GM10266 (cell line): ENCODE data around the gene FHOD3.

ENCODE experiments used
- DNase-seq: peaks from one replicate; pipeline ENCODE4 v3.0.0; 2012; ENCODE audit errors: extremely low spot score
- CTCF ChIP-seq: IDR thresholded peaks from 2 replicates; pipeline ENCODE4 v1.5.1; 2012; ENCODE audit warnings: mild to moderate bottlenecking, low read depth; ENCODE audit not compliant: control insufficient read depth, insufficient read depth; ENCODE audit errors: missing control alignments

The FHOD3 gene

GRCh38 chr18:36706134-36706881 is 408.8 kb downstream of the FHOD3 start:
- no peak for TF ChIP-seq CTCF
- no peak for DNase-seq

GRCh38 chr18:36708366-36708765 is 410.9 kb downstream of the FHOD3 start:
- DNase-seq, result no peak
- no peak for TF ChIP-seq CTCF

GRCh38 chr18:36709315-36709714 is 411.8 kb downstream of the FHOD3 start:
- DNase-seq, result no peak
- no peak for TF ChIP-seq CTCF

- TF ChIP-seq CTCF, result no peak
- no peak for DNase-seq
Observed at GRCh38 chr18:36711014-36711725, 413.7 kb downstream of the FHOD3 start.

GRCh38 chr18:36711813-36712444 is 414.4 kb downstream of the FHOD3 start:
- no peak for DNase-seq

GRCh38 chr18:36714476-36714875 is 417.0 kb downstream of the FHOD3 start:
- TF ChIP-seq CTCF, result peak; percentile 3

More at GRCh38 chr18:36711813-36712444, 414.4 kb downstream of the FHOD3 start:
- TF ChIP-seq CTCF, result no peak

GRCh38 chr18:36717422-36718110 is 420.1 kb downstream of the FHOD3 start:
- DNase-seq, result no peak
- no peak for TF ChIP-seq CTCF

More at GRCh38 chr18:36714476-36714875, 417.0 kb downstream of the FHOD3 start:
- DNase-seq, result no peak
